Lower leg skin (tissue), 3 donors: Measurements from ENCODE around the gene KCNK13.

Source experiments
- POLR2A ChIP-seq, 2 donors: fragments of 450-650 bp; IDR thresholded peaks; one replicate each; pipeline ENCODE4 v1.6.1; 2016 to 2017; ENCODE audit warnings: antibody characterized with exemption in 2 of 2, mild to moderate bottlenecking in 1 of 2, moderate library complexity in 1 of 2
- TF ChIP-seq, protein P1 (sequence below), 3 donors: fragments of 450-650 bp; IDR thresholded peaks; one replicate each; pipeline ENCODE4 v1.5.1; 2016; ENCODE audit warnings: antibody characterized with exemption in 3 of 3, mild to moderate bottlenecking in 3 of 3, moderate library complexity in 2 of 3

GRCh38 chr14:90139199-90139598, 77.4 kb downstream of the KCNK13 start:
- TF ChIP-seq, protein P1, sequence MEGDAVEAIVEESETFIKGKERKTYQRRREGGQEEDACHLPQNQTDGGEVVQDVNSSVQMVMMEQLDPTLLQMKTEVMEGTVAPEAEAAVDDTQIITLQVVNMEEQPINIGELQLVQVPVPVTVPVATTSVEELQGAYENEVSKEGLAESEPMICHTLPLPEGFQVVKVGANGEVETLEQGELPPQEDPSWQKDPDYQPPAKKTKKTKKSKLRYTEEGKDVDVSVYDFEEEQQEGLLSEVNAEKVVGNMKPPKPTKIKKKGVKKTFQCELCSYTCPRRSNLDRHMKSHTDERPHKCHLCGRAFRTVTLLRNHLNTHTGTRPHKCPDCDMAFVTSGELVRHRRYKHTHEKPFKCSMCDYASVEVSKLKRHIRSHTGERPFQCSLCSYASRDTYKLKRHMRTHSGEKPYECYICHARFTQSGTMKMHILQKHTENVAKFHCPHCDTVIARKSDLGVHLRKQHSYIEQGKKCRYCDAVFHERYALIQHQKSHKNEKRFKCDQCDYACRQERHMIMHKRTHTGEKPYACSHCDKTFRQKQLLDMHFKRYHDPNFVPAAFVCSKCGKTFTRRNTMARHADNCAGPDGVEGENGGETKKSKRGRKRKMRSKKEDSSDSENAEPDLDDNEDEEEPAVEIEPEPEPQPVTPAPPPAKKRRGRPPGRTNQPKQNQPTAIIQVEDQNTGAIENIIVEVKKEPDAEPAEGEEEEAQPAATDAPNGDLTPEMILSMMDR (IDR thresholded peaks at IDR 0.05) = no peak
- no peak for TF ChIP-seq POLR2A (IDR thresholded peaks at IDR 0.05)
